ENCODE measurements around the gene WSB2.

WSB2 gene

DNA sequence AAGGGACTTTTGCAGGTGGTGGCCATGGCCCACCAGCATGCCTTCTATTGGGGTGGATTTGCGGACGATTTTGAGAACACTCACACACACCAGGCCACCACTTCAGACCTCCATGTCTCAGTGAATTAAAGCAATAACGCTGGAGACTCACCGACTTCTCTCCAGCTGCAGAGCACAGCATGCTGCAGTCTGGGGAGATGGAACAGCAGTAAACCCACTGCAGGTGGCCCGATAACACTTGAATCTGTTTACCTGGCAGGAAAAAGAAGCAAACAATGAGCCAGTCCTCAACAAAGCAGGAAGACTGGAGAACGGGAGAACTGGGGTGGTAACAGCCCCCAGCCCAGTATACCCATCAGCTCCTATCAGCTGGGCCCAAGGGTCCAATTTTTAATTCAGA lies 22.8 kb downstream of the WSB2 start:
- Histone ChIP-seq H3K9me3 (no peaks in the 10 kb centered on the region), H3K4me1 (no peaks in the 10 kb centered on the region), H3K4me3 (no peak overlapping the region), H3K27me3 (no peaks in the 10 kb centered on the region), H3K27ac (no peak overlapping the region), H3K36me3 (peaks cover 70 to 100% (median 93%) of the 10 kb centered on the region in 3 donors)
- TF ChIP-seq, protein P1, sequence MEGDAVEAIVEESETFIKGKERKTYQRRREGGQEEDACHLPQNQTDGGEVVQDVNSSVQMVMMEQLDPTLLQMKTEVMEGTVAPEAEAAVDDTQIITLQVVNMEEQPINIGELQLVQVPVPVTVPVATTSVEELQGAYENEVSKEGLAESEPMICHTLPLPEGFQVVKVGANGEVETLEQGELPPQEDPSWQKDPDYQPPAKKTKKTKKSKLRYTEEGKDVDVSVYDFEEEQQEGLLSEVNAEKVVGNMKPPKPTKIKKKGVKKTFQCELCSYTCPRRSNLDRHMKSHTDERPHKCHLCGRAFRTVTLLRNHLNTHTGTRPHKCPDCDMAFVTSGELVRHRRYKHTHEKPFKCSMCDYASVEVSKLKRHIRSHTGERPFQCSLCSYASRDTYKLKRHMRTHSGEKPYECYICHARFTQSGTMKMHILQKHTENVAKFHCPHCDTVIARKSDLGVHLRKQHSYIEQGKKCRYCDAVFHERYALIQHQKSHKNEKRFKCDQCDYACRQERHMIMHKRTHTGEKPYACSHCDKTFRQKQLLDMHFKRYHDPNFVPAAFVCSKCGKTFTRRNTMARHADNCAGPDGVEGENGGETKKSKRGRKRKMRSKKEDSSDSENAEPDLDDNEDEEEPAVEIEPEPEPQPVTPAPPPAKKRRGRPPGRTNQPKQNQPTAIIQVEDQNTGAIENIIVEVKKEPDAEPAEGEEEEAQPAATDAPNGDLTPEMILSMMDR (IDR thresholded peaks at IDR 0.05), result no peak
- DNase-seq, result no peak
- intact Hi-C loops (cut with DNase I; ENCODE audit: low total_unique reads), result no loop called here

DNA sequence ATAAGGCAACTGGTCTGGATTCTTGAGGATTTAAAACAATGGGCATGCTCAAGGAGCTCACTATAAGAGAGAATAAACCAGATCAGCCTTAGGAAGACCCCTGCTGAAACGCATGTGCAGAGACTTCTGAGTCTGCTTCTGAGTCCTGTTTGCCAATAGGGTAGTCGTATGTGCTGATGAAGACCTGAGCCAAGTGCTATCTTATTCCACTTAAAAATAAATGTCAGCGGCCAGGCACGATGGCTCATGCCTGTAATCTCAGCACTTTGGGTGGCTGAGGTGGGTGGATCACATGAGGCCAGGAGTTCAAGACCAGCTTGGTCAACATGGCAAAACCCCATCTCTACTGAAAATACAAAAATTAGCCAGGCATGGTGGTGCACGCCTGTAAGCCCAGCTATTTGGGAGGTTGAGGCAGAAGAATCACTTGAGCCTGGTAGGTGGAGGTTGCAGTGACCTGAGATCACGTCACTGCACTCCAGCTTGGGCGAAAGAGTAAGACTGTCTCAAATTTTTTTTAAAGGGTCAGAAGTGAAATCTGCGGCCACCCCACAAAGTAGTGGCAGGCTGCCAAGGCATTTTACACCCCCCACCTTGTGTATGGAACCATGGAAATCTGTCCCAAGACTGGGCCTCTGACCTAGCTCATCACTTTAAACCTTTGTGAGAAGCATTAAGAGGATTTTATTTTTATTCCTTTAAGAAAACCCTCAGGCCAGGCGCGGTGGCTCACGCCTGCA lies 24.1 kb downstream of the WSB2 start:
- no peaks in the 10 kb centered on the region for H3K27me3 ChIP-seq
- TF ChIP-seq, protein P1 (IDR thresholded peaks at IDR 0.05), result no peak
- peaks cover 69 to 100% (median 92%) of the 10 kb centered on the region in 3 donors for H3K36me3 ChIP-seq
- no peak overlapping the region for H3K4me3 ChIP-seq
- no peaks in the 10 kb centered on the region for H3K4me1 ChIP-seq
- H3K9me3 ChIP-seq, result no peaks in the 10 kb centered on the region
- intact Hi-C loops (cut with DNase I; ENCODE audit: low total_unique reads), result no loop called here
- DNase-seq, result no peak
- no peak overlapping the region for H3K27ac ChIP-seq

DNA sequence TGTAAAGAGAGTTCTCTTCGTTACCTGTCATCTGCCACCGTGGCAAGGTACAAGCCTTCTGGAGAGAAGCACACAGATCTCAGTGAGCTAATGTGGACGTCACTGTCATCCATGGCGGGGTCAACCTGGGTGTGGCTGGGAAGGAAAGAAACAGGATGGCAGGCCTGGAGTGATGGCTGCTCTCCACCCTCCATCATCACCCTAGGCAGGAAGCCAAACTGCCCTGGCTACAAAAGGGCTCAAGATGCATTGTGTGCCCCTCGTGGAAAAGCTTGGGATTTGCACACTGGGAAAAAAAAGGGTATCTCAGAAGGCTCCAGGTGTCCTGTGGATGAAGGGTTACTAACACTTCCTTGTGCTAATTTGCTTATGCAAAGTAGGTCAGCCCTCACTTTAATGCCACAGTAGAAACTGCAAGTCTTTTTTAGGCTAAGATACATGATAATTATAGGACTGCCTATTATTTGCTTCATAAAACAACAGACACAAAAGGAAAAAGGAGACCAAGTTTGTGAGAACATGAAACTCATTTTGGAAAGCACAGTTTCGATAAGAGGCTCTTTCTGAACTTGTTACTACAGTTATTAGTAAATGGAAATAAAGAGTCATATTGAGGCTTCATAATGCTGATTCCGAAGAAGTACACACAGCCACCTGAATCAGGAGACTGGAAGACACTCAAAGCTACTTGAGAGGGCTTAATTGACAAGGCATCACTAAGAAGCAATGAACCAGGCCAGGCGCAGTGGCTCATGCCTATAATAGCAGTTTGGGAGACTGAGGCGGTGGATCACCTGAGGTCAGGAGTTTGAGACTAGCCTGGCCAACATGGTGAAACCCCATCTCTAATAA lies 25.6 kb downstream of the WSB2 start:
- H3K4me1 ChIP-seq, result no peaks in the 10 kb centered on the region
- TF ChIP-seq, protein P1 (IDR thresholded peaks at IDR 0.05), result no peak
- H3K27ac ChIP-seq, result no peak overlapping the region
- intact Hi-C loops (cut with DNase I; ENCODE audit: low total_unique reads), result no loop called here
- no peak for DNase-seq
- H3K4me3 ChIP-seq, result no peak overlapping the region
- H3K9me3 ChIP-seq, result no peaks in the 10 kb centered on the region
- peaks cover 73 to 100% (median 87%) of the 10 kb centered on the region in 3 donors for H3K36me3 ChIP-seq
- H3K27me3 ChIP-seq, result no peaks in the 10 kb centered on the region

DNA sequence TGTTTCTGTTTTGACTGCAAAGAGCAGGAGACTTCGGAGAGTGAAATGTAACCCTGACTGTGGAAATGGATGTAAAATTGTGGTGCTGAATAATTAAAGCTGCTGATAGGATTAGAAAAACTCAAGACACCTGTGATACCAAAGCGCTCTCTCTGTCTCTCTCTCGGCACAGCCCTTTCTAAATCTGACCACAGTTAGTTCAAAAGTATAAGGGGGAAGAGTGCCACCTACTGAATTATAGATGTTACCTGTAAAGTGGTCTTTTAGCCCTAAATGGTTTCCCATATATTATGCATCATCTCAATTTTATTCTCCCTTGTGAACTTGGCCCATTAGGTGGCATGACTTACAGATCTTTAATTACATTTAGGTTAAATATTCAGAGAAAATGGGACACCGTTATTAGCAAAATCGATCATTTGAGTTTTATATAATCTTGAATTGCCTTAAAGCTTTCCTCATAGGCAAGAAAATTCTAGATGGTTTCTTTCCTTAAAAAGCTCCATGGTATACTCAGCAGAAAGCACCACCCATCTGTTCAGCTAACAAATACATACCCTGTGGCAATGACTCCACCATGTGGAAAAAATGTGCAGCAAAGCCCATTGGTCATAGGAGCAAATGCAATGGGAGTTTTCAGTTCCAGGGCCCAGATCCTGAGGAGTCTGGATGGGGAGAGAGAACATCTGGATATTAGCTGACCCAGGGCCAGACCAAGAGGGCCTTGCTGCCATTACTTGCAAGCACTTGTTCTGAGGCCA lies 26.4 kb downstream of the WSB2 start:
- H3K4me3 ChIP-seq, result no peak overlapping the region
- TF ChIP-seq, protein P1 (IDR thresholded peaks at IDR 0.05), result peak in 1 of 2 experiments; percentile 20
- H3K27me3 ChIP-seq, result no peaks in the 10 kb centered on the region
- H3K36me3 ChIP-seq, result peaks cover 73 to 98% (median 88%) of the 10 kb centered on the region in 3 donors
- H3K9me3 ChIP-seq, result no peaks in the 10 kb centered on the region
- intact Hi-C loops (cut with DNase I; ENCODE audit: low total_unique reads), result no loop called here
- H3K4me1 ChIP-seq, result no peaks in the 10 kb centered on the region
- DNase-seq, result no peak
- no peak overlapping the region for H3K27ac ChIP-seq

DNA sequence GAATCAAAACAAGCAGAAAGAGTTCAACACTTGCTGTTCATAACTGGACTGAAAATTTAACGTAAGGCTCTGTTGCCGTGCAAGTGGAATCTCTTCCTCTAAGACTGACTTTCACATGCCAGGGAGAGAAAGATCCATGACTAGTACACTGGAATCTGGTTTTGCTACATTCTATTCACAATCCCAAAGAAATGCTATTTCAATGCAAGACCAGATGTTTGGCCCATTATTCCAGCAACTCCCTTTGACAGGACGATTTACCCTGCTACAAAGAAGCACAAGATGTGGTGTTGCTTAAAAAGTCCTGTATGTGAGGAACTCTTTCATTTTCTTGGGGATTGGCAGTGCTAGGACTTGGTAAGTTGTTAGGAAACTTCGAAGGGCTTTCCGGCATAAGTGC lies 27.1 kb downstream of the WSB2 start:
- TF ChIP-seq, protein P1 (IDR thresholded peaks at IDR 0.05), result no peak
- H3K27ac ChIP-seq, result no peak overlapping the region
- intact Hi-C loops (cut with DNase I; ENCODE audit: low total_unique reads), result no loop called here
- no peaks in the 10 kb centered on the region for H3K4me1 ChIP-seq
- H3K4me3 ChIP-seq, result no peak overlapping the region
- H3K36me3 ChIP-seq, result peaks cover 73 to 98% (median 88%) of the 10 kb centered on the region in 3 donors
- H3K9me3 ChIP-seq, result no peaks in the 10 kb centered on the region
- no peak for DNase-seq
- no peaks in the 10 kb centered on the region for H3K27me3 ChIP-seq
